ENCODE measurements around the gene PRKD1. TPM values are rescaled to one million over a fixed set of nuclear protein-coding genes. Genes with fewer than 3 reads are reported as not detected.
"Not testable (repeated sequence)": the region's sequence is repeated elsewhere in the genome, so short reads cannot be mapped to it uniquely, and the experiment has no call there.

Gene PRKD1
- total RNA-seq, 1 donor from 2014 or later: 4.0 TPM

DNA sequence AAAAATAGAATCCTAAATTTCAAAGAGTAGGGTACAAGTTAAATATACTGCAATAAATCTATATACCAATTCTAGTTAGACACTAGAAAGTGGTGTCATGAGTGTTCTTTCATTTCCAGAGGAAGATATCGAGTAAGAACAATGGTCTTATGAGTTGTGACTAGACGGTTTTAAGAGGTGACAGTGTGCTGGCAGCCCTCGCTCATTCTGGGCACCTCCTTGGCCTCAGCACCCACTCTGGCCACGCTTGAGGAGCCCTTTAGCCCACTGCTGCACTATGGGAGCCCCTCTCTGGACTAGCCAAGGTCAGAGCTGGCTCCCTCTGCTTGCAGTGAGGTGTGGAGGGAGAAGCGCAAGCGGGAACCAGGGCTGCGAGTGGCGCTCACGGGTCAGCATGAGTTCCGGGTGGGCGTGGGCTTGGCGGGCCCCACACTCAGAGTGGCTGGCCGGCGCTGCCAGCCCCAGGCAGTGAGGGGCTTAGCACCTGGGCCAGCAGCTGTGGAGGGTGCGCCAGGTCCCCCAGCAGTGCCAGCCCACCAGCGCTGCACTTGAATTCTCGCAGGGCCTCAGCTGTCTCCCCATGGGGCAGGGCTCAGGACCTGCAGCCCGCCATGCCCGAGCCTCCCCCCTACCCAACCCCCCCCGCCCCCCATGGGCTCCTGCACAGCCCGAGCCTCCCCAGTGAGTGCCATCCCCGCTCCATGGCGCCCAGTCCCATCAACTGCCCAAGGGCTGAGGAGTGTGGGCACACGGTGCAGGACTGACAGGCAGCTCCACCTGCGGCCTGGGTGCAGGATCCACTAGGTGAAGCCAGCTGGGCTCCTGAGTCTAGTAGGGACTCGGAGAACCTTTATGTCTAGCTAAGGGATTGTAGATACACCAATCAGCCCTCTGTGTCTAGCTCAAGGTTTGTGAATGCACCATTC lies 18.7 kb downstream of the PRKD1 start:
- DNase-seq: no peak
- intact Hi-C loops (cut with DNase I): no loop called here
- no peak for ATAC-seq (ENCODE audit: poor library complexity)

DNA sequence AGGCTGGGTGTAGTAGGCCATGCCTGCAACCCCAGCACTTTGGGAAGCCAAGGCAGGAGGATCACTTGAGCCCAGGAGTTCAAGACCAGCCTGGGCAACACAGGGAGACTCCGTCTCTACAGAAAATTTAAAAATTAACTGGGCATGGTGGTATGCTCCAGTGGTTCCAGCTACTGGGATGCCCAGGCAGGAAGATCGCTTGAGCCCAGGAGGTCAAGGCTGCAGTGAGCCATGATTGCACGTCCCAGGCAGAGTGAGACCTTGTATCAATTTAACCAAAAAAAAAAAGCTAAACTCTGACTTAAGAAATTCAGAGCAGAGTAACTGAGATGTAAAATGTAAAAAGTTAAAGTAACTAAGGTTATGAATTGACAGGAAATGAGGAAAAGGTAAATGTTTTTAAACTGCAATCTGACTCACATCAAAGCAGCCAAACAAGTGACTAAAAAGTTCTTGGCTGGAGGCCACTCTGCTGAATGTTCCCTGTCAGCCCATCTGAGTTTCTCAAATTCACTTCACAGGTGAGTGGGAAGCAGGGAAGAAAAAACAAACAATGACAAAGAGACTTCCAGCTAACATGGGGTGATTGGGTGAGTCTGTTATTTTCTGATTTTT lies 21.3 kb downstream of the PRKD1 start:
- no peak for ATAC-seq (ENCODE audit: poor library complexity)
- no peak for DNase-seq
- intact Hi-C loops (cut with DNase I): no loop called here

DNA sequence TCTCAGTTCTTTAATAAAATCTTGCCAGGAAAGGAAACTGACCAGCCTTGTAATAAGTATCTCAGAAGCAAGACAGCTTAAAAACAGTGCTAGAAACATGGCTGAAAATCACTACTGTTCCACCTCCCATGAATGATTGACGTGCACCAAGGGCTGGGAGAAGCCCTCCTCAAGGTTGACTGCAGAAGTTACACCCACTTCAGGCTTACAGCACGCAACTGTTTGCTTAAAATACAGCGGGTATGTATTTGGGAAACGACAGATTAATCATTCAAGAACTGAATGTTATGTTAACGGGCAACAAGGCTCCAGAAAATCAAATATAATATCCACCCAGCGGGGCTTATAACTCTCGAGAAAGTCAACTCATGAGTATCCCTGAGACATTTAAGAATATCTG lies 22.1 kb downstream of the PRKD1 start:
- intact Hi-C loops (cut with DNase I): no loop called here
- DNase-seq (no peak), ATAC-seq (ENCODE audit: poor library complexity) (no peak)

DNA sequence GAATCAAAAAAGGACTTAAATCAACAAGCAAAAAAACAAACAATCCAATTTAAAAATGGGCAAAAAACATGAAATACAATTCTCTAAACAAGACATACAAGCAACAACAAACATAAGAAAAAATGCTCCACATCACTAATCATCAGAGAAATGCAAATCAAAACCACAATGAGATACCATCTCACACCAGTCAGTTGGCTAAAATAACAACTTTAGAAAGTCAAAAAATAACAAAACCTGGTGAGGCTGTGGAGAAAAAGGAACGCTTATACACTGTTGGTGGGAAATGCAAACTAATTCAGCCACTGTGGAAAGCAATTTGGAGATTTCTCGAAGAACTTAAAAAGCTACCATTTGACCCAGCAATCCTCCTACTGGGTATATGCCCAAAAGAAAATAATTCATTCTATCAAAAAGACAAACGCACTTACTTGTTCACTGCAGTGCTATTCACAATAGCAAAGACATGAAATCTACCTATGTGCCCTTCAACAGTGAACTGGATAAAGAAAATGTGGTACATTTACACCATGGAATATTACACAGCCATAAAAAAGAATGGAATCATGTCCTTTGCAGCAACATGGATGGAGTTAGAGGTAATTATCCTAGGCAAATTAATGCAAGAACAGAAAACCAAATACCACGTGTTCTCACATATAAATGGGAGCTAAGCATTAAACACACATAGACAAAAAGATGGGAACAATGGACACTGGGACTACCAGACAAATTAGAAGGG lies 26.9 kb downstream of the PRKD1 start:
- no peak for ATAC-seq (ENCODE audit: poor library complexity)
- intact Hi-C loops (cut with DNase I): no loop called here
- DNase-seq: no peak

DNA sequence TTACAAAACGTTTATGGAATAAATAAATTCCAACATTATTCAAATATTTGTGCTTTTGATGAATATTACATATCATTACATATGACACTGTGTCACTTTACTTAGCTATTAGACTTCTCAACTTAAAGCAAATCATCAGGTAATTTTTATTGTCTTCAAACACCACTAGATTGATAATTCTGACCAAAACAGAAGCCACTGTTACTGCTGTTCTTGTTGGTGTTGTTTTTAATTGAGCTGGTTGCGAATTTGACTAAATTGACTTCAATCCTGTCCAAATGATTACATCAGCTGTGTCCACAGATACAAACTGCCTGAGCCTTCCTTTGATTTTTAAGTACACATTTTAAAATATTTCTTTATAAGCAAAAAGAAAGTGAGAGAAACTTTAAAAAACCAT lies 29.2 kb downstream of the PRKD1 start:
- DNase-seq (no peak), ATAC-seq (ENCODE audit: poor library complexity) (no peak)
- intact Hi-C loops (cut with DNase I): no loop called here

DNA sequence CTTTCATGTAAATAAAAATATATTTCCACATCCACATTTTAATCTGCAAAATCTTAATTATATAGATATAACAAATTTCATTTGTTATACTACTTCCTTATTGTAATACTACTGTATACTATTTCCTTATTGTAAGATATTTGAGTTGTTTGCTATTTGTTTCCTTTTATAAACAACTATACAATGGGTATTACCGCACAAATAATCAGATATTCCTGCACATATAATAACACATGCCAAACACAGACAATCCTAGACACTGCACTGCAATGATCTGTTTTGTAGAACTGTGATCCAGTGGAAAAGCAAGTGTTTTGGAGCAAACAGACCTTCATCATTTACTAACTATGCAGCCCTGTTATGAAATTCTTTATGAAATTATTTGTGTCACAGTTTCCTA lies 30.5 kb downstream of the PRKD1 start:
- no peak for ATAC-seq (ENCODE audit: poor library complexity)
- no peak for DNase-seq
- intact Hi-C loops (cut with DNase I): no loop called here

DNA sequence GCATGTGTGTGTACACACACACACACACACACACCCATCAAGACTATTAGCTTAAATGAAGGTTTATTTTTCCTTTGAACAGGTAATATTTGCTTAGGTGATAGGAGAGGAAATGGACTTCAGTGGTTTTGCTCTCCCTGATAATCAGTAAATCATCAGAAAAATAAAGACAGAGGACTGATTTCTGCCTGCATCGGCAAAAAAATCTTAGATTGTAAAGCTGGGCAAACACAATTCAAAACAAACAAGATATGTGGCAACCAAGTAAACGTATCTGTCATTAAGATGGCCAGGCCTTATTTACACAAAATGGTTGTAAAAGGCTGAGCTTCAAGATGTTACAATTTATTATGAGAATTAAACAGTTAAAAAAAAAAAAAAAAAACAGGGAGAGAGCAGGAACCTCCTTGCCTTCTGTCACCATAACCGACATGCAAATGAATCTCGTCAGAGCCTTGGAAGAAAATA lies 31.3 kb downstream of the PRKD1 start:
- ATAC-seq (ENCODE audit: poor library complexity) (no peak), DNase-seq (no peak)
- intact Hi-C loops (cut with DNase I): no loop called here

DNA sequence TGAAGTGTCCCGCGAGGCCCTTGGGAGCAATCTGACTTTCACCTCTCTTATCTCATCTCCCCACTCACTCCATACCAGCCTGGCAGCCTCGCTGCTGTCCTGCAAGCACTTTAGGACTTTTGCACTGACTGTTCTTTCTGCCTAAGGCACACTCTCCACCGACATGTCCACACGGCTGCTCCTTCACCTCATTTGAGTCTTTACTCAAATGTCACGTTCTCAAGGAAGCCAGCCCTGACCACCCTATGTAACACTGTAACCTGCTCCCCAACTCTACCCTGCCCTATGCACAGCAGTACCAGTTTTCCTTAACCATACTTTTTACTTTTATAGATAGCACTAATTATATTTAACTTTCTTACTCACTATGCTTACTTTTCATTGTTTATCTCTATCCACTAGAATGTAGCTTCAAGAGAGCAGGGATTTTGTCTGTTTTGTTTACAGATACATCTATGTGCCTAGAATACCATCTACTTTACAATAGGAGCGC lies 32.0 kb downstream of the PRKD1 start:
- intact Hi-C loops (cut with DNase I): no loop called here
- DNase-seq: no peak
- peak; percentile 34 for ATAC-seq (ENCODE audit: poor library complexity)

DNA sequence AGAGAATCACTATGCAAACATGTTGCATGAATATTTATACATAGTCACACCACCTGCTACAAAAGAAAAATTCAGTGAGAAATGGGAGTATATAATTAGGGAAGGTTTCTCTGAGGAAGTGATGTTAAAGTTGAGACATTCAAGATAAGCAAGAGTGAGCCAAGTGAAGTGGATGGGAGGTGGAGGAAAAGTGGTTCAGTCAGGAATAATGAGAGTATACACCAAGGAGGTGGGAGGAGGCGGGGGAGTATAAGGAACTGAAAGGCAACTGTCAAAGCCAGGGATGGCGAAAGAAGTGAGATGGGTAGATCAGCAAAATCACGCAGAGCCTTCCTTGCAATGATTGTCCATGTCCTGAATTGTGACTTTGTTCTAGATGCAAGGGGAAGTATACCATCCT lies 33.7 kb downstream of the PRKD1 start:
- DNase-seq (no peak), ATAC-seq (ENCODE audit: poor library complexity) (no peak)
- intact Hi-C loops (cut with DNase I): no loop called here

DNA sequence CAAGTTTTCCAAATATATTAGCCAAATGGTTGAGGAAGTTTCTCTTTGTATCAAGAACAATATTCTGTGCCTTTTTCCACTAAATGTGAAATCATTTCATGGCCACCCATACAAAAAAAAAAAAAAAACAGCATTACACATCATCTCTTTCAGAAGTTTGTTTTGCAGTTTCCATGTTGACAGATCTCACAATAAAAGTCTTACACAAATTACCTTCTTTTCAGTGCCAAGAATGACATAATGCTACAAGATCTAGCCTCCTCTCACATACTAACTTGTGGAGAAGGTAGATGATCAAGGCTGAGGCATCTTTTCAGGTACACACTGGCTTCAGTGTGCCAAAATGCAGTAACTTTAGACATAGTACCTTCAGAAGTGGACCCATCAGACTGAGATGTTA lies 35.3 kb downstream of the PRKD1 start:
- no peak for ATAC-seq (ENCODE audit: poor library complexity)
- DNase-seq: no peak
- intact Hi-C loops (cut with DNase I): no loop called here

DNA sequence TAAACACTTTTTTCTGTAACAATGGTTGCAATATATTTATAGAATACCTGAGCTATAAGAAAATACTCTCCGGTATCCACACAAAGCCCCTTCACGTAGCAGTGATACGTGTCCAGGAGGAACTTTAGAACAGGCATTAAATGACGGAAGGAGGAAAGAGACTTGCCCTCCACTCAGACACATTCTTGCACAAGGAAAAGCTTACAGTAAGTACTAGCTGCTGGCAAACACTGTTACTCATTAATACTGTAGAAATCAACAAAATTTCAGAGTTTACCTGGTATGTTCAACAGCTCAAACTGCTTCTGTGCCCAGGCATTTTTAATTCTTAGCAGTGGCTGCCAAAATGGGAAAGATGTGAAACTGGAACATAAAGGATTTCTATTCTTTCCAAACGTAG lies 41.7 kb downstream of the PRKD1 start:
- intact Hi-C loops (cut with DNase I): no loop called here
- DNase-seq (no peak), ATAC-seq (ENCODE audit: poor library complexity) (no peak)

DNA sequence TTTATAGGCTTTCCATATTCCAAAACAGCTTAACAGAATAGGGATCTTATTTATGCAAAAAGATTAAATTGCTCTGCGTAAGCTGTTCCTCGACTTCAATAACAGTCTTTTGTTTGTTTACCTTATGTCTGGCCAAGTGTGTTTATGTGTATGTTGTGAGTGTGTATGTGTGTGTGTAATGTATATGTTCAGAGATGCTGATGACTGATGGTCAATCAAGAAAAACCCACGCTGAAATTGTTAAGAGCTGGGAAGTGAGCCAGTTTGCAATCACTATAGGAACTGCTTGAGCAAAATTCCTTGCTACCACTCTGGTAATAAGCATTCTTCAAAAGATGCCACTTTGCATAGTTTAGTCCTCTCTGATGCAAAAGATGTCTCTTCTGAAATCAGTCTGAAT lies 59.6 kb downstream of the PRKD1 start:
- no peak for DNase-seq
- no peak for ATAC-seq (ENCODE audit: poor library complexity)
- intact Hi-C loops (cut with DNase I): no loop called here

DNA sequence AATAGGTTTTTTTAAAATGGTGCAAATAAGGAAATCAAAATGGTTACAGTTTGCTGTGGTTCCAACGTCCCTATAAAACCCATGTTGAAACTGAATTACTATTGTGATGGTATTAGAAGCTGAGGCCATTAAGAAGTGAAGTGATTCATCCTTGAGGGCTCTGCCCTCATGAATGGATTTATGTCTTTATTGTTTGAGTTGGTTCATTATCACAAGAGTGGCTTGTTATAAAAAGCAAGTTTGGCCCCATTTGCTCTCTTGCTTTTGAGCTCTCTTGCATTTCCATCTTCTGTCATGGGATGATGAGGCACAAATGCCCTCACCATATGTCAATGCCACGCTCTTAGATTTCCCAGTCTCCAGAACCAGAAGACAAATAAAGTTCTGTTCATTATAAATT lies 62.3 kb downstream of the PRKD1 start:
- intact Hi-C loops (cut with DNase I): no loop called here
- ATAC-seq (ENCODE audit: poor library complexity): no peak
- no peak for DNase-seq

DNA sequence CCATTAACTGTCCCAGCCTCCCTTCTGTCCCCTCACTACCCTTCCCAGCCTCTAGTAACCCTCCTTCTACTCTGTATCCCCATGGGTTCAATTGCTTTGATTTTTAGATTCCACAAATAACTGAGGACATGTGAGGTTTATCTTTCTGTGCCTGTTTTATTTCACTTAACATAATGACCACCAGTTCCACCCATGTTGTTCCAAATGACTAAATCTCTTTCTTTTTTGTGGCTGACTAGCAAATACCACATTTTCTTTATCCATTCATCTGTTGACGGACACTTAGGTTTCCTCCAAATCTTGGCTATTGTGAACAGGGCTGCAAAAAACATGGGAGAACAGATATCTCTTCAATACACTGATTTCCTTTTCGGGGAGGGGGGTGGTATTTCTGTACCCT lies 65.7 kb downstream of the PRKD1 start:
- intact Hi-C loops (cut with DNase I): no loop called here
- DNase-seq (no peak), ATAC-seq (ENCODE audit: poor library complexity) (no peak)

DNA sequence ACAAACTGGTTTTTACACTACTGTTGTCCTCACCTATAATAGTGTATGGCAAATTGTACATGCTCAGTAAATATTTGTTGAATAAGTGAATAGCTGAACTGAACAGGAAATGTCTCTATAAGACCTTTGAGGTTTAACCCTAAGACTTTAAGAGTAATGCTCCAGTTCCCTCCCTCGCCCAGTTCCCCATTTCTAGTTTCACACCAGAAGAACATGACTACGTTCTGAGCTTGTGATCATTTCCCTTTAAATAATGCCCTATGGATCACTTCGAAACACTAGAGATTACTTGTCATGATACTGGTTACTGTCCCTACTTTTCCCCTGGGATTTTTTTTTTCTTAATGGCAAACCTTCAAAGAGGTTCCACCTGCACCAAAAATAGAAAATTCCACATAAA lies 69.3 kb downstream of the PRKD1 start:
- intact Hi-C loops (cut with DNase I): no loop called here
- ATAC-seq (ENCODE audit: poor library complexity) (no peak), DNase-seq (no peak)

DNA sequence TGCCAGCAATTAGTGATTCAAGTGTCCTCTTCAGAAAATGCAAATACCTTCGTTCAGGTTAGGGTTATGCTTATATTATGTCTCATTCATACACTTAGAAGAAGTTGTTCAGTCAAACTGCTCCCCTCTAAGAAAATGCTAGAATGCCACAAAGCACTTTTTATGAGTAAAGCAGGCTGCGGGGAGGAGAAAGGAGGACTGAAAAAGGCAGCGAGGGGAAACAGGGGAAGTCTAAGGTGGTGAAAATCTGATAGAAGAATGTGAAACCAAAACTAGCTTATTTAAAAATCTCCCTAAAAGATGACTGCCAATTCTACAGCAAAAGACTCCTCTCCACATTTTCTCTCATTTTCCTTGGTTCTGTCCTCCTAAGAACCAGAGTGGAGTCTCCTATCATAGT lies 70.1 kb downstream of the PRKD1 start:
- ATAC-seq (ENCODE audit: poor library complexity): no peak
- intact Hi-C loops (cut with DNase I): no loop called here
- DNase-seq: no peak

DNA sequence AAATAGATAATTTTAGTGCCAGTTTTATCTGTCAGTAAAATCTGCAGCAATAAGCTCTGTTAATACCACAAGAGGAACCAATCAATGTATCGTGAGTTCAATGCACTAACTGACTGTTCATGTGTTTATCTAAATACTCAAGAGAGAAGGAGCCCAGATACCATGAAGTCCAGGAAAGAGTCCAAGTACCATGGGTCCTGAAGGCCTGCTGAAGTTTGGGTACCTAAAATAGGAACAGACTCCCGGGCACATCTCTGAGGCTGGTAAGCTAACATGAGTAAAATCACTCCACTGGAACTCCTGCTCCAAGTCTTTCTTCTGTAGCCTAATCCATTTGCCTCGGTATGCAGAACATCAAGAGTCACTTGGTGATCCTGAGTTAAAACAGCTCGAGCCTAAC lies 71.1 kb downstream of the PRKD1 start:
- ATAC-seq (ENCODE audit: poor library complexity) (no peak), DNase-seq (no peak)
- intact Hi-C loops (cut with DNase I): no loop called here

DNA sequence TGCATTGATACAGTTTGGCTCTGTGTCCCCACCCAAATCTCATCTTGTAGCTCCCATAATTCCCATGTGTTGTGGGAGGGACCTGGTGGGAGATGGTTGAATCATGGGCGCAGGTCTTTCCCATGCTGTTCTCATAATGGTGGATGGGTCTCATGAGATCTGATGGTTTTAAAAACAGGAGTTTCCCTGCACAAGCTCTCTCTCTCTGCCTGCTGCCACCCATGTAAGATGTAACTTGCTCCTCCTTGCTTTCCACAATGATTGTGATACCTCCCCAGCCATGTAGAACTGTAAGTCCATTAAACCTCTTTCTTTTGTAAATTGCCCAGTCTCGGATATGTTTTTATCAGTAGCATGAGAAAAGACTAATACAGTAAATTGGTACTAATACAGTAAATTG lies 74.0 kb downstream of the PRKD1 start:
- intact Hi-C loops (cut with DNase I); ATAC-seq (ENCODE audit: poor library complexity); DNase-seq: not testable (repeated sequence)

DNA sequence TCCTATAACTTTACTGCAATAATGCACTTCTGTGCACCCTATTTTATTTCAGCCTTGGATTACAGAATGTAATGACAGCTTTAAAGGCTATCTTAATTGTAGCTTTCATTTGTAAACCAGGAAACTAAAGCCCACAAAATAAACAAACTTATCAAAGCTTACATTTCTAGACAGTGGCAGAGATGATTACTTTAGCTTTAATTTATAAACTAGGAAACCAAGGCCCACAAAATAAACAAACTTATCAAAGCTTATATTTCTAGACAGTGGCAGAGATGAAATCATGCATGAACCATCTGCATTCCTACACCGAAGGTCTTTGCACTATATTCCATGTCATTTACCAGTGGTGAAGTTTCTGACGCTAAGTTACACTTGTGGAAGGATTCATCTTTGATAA lies 74.4 kb downstream of the PRKD1 start:
- intact Hi-C loops (cut with DNase I): no loop called here
- DNase-seq (no peak), ATAC-seq (ENCODE audit: poor library complexity) (no peak)

DNA sequence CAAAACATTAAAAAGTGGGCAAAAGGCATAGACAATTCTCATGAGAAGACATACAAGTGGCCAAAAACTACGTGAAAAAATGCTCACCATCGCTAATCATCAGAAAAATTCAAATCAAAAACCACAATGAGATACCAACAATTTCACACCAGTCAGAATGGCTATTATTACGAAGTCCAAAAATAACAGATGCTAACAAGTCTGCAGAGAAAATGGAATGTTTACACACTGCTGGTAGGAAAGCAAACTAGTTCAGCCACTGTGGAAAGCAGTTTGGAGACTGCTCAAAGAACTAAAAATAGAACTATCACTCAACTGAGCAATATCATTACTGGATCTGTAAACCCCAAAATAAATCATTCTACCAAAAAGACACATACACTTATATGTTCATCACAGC lies 76.2 kb downstream of the PRKD1 start:
- no peak for DNase-seq
- intact Hi-C loops (cut with DNase I): no loop called here
- ATAC-seq (ENCODE audit: poor library complexity): no peak
